HG02610 (cell line): ENCODE data around the gene CLEC10A.
"Not testable (repeated sequence)": the region's sequence is repeated elsewhere in the genome, so short reads cannot be mapped to it uniquely, and the experiment has no call there.

ENCODE experiments used
- ATAC-seq: cut with Tn5 transposase; IDR thresholded peaks from one replicate; pipeline ENCODE4 v1.9.1; 2021; ENCODE audit warnings: mild to moderate bottlenecking, moderate library complexity; ENCODE audit not compliant: unreplicated experiment

Gene CLEC10A

DNA sequence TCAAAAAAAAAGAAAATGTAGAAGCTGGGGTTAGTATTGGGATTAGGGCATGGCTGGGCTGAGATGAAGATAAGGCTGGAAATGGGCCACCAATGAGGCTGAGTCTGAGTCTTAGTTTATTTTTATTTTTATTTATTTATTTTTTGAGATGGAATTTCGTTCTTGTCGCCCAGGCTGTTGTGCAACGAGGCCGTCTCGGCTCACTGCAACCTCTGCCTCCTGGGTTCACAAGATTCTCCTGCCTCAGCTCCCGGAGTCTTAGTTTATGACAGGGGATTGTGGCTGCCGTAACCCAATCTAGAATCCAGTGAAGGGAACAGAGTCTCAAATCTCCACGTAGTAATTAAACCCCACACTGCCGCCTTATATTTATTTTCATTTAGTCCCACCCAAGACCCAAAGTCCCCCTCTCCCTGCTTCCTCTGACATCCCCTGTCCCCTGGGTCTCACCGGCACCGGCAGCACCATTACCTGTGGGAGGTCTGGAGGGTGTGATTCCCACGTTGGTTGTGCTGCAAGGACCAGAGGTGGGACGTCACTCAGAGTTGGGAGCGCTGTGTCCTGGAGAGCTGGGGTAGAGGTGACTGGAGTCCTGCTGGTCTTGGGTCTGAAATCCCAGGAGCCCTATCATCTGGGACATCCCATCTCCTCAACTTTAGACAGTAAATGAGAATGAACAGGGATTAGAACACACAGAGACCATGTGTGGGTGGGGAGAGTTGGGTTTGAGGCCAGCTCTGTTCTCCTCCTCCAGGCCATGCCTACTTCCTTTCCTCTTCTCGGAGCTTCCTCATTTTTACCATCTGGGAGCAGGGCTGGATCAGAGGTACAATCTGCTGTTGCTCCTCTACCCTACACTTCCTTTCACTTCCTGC is at the start of gene CLEC10A:
Gene CLEC10A (minus strand): TSS at position 671 of the 875 bp plus-strand sequence. CDS start 1,439 bp downstream, outside the sequence.
- ATAC-seq, result no peak

- ATAC-seq, result no peak
Measured at GRCh38 chr17:7129311-7129710, 49.3 kb upstream of the CLEC10A start.

DNA sequence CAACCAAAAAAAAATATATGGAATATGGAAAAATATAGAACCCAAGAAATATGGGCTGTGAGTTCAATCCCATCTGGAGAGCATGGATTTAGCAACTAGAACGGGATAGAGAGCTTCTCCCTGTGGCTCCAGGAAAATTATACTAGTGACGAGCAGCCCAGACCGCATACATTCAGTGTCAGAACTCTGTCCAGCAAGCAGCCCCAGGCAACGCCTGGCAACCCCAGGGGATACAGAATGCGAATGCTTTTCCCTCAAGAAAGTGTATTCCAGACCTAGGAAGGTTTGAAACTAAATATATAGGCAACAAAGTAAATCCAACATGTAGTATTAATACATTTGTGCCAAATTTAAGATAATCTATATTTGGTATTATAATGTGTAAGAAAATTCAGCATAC is 48.1 kb upstream of the CLEC10A start:
- ATAC-seq, result no peak

DNA sequence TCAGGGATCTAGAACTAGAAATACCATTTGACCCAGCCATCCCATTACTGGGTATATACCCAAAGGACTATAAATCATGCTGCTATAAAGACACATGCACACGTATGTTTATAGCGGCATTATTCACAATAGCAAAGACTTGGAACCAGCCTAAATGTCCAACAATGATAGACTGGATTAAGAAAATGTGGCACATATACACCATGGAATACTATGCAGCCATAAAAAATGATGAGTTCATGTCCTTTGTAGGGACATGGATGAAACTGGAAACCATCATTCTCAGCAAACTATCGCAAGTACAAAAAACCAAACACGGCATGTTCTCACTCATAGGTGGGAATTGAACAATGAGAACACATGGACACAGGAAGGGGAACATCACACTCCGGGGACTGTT is 47.5 kb upstream of the CLEC10A start:
- ATAC-seq, result not testable (repeated sequence)

DNA sequence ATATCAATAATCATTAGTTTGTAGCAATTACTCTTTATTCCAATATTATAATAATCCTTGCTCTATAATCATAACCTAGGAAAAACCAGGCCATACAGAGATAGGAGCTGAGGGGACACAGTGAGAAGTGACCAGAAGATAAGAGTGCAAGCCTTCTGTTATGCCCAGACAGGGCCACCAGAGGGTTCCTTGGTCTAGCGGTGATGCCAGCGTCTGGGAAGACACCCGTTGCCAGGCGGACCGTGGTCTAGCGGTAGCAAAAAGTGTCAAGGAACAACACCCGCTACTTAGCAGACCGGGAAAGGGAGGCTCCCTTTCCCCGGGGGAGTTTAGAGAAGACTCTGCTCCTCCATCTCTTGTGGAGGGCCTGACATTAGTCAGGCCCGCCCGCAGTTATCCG is 46.3 kb upstream of the CLEC10A start:
- not testable (repeated sequence) for ATAC-seq

DNA sequence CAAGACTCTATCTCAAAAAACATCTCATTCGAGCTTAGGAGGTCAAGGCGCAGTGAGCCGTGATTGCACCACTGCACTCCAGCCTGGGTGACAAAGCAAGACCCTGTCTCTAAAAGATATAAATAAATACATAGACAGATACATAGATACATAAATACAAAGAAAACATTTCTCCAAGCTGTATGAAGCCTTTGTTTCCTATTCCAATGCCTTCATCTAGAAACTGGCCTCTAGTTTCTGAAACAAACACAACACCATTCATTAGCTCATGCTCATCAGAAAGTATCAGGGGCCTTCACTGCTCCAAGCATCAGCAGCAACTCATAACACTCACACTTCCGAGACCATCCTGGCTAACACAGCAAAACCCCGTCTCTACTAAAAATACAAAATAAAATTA is 44.9 kb upstream of the CLEC10A start:
- no peak for ATAC-seq

DNA sequence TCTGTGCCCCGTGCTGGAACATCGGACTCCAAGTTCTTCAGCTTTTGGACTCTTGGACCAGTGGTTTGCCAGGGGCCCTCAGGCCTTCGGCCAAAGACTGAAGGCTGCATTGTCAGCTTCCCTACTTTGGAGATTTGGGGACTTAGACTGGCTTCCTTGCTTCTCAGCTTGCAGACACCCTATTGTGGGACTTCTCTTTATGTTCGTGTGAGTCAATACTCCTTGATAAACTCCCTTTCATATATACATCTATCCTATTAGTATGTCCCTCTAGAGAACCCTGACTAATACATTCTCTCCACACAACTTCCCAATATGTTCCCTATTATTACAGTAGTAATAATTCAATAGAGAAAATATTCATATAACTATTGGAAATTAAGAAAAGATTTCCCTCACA is 43.8 kb upstream of the CLEC10A start:
- ATAC-seq, result no peak

GRCh38 chr17:7122381-7122780 is 42.3 kb upstream of the CLEC10A start:
- ATAC-seq, result no peak

GRCh38 chr17:7120635-7121034 is 40.6 kb upstream of the CLEC10A start:
- ATAC-seq, result not testable (repeated sequence)

GRCh38 chr17:7120123-7120522 is 40.1 kb upstream of the CLEC10A start:
- no peak for ATAC-seq

- ATAC-seq, result no peak
Measured at GRCh38 chr17:7119314-7119713, 39.3 kb upstream of the CLEC10A start.

- ATAC-seq, result no peak
Measured at GRCh38 chr17:7114875-7115614, 35.0 kb upstream of the CLEC10A start.

DNA sequence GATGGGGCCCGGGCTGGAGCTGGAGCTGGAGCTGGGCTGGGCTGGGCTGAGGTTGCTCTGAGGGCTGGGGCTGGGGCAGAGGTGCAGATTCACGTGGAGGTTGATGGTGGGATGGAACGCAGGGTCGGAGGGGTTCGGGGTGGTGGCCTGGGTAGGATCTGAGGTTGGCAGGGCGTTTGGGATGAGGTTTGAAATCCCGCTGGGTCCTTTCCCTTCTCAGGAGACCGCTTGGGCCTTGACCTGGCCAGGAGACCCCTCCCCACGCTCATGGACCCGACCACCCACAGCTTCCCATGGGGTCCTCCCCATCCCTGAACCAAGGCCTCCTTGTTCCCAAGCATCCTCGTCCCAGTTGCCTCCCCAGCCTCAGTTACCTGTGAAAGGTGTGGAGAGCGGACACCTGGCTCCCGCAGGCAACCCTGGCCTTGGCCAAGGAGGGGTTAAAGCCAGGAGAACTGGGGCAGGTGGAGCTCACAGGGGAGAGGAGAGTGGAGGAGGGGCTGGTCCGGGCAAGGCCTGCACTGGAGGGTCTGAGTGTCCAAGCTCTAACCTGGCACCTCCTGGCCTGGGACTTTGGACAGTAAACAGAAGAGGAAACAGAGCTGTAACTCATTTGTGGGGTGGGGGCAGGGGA is 34.3 kb upstream of the CLEC10A start, which contains the start of gene ASGR2:
Gene ASGR2 (minus strand): TSS at position 582 of the 634 bp plus-strand sequence. CDS start 582 bp downstream, outside the sequence.
- no peak for ATAC-seq

- ATAC-seq, result no peak
Measured at GRCh38 chr17:7113273-7114071, 33.4 kb upstream of the CLEC10A start.

- no peak for ATAC-seq
Measured at GRCh38 chr17:7112510-7113108, 32.6 kb upstream of the CLEC10A start.

DNA sequence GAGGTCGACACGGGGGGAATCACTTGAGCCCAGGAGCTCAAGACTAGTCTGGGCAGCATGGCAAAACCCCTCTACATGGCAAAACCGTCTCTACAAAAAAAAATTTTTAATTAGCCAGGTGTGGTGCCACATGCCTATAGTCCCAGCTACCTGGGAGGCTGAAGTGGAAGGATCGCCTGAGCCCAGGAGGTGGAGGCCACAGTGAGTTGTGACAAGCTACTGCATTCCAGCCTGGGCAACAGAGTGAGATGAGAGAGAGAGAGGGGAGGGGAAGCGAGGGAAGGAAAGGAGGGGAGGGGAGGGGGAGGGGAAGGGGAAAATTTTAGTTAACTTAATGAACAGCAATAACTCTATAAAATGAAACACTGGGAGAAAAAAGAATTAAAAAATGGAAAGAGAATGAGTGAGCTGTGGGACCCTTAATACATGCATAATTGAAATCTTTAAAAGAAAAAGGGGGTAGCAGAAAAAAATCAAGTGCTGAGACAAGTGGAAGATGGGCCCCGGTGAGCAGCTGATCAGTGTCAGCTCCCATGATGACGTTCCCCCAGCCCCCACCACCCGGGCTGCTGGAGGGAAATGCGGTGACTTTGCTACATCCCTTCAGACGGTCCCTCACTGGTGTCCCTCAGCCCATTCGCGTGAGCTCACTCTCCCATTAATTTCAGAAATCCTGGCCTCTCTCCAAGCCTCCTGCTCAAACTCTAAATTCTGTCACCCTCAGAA is 31.9 kb upstream of the CLEC10A start:
- ATAC-seq, result no peak

DNA sequence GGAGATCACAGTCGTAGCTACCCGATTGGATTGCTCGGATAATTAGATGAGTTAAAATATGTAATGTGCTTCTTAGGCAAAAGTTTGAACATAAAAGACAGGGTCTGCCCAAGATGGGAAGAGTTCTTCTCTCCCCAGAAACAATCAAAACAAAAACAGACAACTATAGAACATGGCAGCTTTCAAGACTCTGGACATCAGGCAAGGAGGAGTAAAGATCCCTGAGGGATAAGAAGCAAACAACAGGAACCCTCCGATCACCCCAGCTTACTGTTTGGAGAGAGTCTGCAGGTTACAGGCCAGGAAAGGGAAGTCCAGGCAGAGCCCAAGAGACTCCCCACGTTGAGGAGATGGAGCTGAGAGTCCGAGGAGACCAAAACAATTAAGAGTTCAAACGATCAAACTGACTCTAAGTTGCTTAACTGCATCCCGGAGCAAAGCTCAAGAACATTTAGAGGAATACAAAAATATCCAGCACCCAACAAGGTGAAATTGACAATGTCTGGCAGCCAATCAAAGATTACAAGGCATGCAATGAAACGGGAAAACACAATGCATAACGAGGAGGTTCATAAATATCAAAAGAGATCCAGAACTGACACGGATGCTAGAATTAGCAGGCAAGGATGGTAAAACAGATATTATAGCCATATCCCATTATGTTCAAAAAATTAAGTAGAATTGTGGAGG is 30.7 kb upstream of the CLEC10A start:
- ATAC-seq, result no peak

GRCh38 chr17:7109461-7110322 is 29.6 kb upstream of the CLEC10A start:
- ATAC-seq, result no peak
